Keratinocyte (primary cell): ENCODE results near the gene VWC2. TPM values are rescaled to one million over a fixed set of nuclear protein-coding genes. Genes with fewer than 3 reads are reported as not detected.

ENCODE experiments used
- DNase-seq: peaks from one replicate; pipeline ENCODE4 v3.0.0-alpha.2; 2011; ENCODE audit warnings: low read depth, missing footprints, low spot score
- FAIRE-seq: peaks from 2 replicates; lab custom pipeline; 2011; peaks lifted over from hg19 to GRCh38; lab: Jason Lieb, UNC
- H2AFZ ChIP-seq: 2 replicates; pipeline ENCODE4 v1.6.0; 2012; ENCODE audit warnings: low read length, control low read depth, inconsistent platforms; ENCODE audit not compliant: control insufficient read depth
- H3K27ac ChIP-seq: 2 replicates; pipeline ENCODE4 v1.5.1; 2011; ENCODE audit warnings: low read length; ENCODE audit not compliant: control insufficient read depth, insufficient read depth
- H3K27me3 ChIP-seq: 3 replicates; pipeline ENCODE4 v1.6.0; 2011; ENCODE audit warnings: low read length; ENCODE audit not compliant: control insufficient read depth, insufficient read depth; ENCODE audit errors: extremely low read depth
- H3K36me3 ChIP-seq, 2 experiments: 2 replicates in 1 of 2; 3 replicates in 1 of 2; pipeline ENCODE4 v1.5.1; 2011; ENCODE audit warnings: low read length in 2 of 2, mild to moderate bottlenecking in 1 of 2; ENCODE audit not compliant: control insufficient read depth in 2 of 2, insufficient read depth in 2 of 2; ENCODE audit errors: extremely low read depth in 1 of 2
- H3K4me1 ChIP-seq: 3 replicates; pipeline ENCODE4 v1.5.1; 2011; ENCODE audit warnings: low read length; ENCODE audit not compliant: control insufficient read depth, insufficient read depth; ENCODE audit errors: extremely low read depth
- H3K4me2 ChIP-seq: 3 replicates; pipeline ENCODE4 v1.6.0; 2011; ENCODE audit warnings: low read depth, low read length; ENCODE audit not compliant: control insufficient read depth, insufficient read depth; ENCODE audit errors: extremely low read depth
- H3K4me3 ChIP-seq, 3 experiments: fragments of 200-600 bp in 1 of 3; sonication (generic) in 1 of 3; 2 replicates in 2 of 3; 3 replicates in 1 of 3; pipeline ENCODE4 v1.5.1; 2011 to 2016; ENCODE audit warnings: low read length in 3 of 3, mild to moderate bottlenecking in 3 of 3, control low read depth in 2 of 3, inconsistent platforms in 1 of 3, low read depth in 1 of 3, mixed read lengths in 1 of 3, mixed run types in 1 of 3, moderate library complexity in 1 of 3; ENCODE audit not compliant: control insufficient read depth in 2 of 3, insufficient read depth in 2 of 3; ENCODE audit errors: extremely low read depth in 1 of 3
- H3K79me2 ChIP-seq: 2 replicates; pipeline ENCODE4 v1.6.0; 2012; ENCODE audit warnings: low read length; ENCODE audit not compliant: control insufficient read depth, insufficient read depth
- H3K9ac ChIP-seq: 3 replicates; pipeline ENCODE4 v1.6.0; 2011; ENCODE audit warnings: low read length; ENCODE audit not compliant: control insufficient read depth, insufficient read depth; ENCODE audit errors: extremely low read depth
- H3K9me1 ChIP-seq: 3 replicates; pipeline ENCODE4 v1.6.0; 2011; ENCODE audit warnings: low read length; ENCODE audit not compliant: control insufficient read depth, insufficient read depth; ENCODE audit errors: extremely low read depth
- H3K9me3 ChIP-seq: 2 replicates; pipeline ENCODE4 v1.5.1; 2012; ENCODE audit warnings: low read depth, low read length; ENCODE audit not compliant: control insufficient read depth
- H4K20me1 ChIP-seq: 3 replicates; pipeline ENCODE4 v1.6.0; 2011; ENCODE audit warnings: low read length; ENCODE audit not compliant: control insufficient read depth, insufficient read depth; ENCODE audit errors: extremely low read depth
- EZH2 ChIP-seq: IDR thresholded peaks from one replicate; pipeline ENCODE4 v1.6.1; 2012; ENCODE audit warnings: inconsistent platforms, mild to moderate bottlenecking, low read length, moderate library complexity
- dilution Hi-C: fragments of 300-500 bp; cut with MboI; formaldehyde crosslinking; loops from one replicate; pipeline ENCODE4 v1.7.0; 2020; ENCODE audit warnings: low sequenced_read_pairs; ENCODE audit not compliant: extremely low pct_ligation_motif_present
- polyA plus RNA-seq, 5 experiments: library from polyadenylated mRNA; depleted of rRNA in 3 of 5; stranded (reverse) in 3 of 5; stranded (forward) in 1 of 5; unstranded in 1 of 5; fragments of >200 nt; gene quantifications; 1 replicate in 1 of 5; 2 replicates in 3 of 5; 3 replicates in 1 of 5; pipeline versions ENCODE4 v1.2.1 to v1.2.3, GENCODE V29; 2011 to 2012; ENCODE audit warnings: missing spikeins in 2 of 5, low read depth in 1 of 5, low replicate concordance in 1 of 5
- TF ChIP-seq, protein P1 (sequence below), 3 experiments: IDR thresholded peaks in 1 of 3; conservative IDR thresholded peaks in 1 of 3; optimal IDR thresholded peaks in 1 of 3; 2 replicates in 2 of 3; 3 replicates in 1 of 3; pipeline versions ENCODE3 to v1.5.1; 2011; ENCODE audit warnings: low read length in 3 of 3, mild to moderate bottlenecking in 3 of 3, moderate library complexity in 2 of 3, control low read depth in 1 of 3, inconsistent platforms in 1 of 3; ENCODE audit not compliant: insufficient read depth in 2 of 3; ENCODE audit errors: extremely low read depth in 1 of 3

The VWC2 gene
- polyA plus RNA-seq, 1 donor (not counting 4 experiments of a cell fraction or from before 2014, with no cell fraction given), result not detected

DNA sequence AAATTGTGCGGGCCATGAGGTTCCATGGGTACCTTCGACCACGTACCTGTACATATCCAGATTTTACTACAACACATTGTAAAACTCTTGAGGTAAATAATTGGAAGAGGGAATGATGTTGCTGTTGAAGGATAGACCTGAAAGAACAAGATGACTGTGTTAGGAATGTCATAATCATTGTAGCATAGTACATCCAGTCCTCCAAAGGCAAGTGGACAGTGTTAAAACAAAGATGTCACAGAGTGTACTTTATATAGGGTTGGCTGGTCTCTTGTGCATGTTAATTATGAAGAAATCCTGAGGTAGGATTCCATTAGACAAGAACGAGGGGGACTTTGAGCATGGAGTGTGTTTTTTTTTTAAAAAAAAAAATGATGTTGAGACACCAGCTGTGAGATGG lies 30.4 kb downstream of the VWC2 start:
- Histone ChIP-seq H3K27ac (no peak overlapping the region), H4K20me1 (no peaks in the 10 kb centered on the region), H3K9me3 (no peaks in the 10 kb centered on the region), H3K27me3 (no peaks in the 10 kb centered on the region), H3K4me3 (no peak overlapping the region), H2AFZ (no peak overlapping the region), H3K79me2 (no peaks in the 10 kb centered on the region), H3K9ac (no peak overlapping the region), H3K36me3 (no peaks in the 10 kb centered on the region), H3K4me1 (no peaks in the 10 kb centered on the region), H3K4me2 (no peak overlapping the region), H3K9me1 (no peaks in the 10 kb centered on the region)
- dilution Hi-C loops, result no loop called here
- FAIRE-seq (no peak), DNase-seq (no peak)
- no peak for TF ChIP-seq EZH2
- TF ChIP-seq, protein P1, sequence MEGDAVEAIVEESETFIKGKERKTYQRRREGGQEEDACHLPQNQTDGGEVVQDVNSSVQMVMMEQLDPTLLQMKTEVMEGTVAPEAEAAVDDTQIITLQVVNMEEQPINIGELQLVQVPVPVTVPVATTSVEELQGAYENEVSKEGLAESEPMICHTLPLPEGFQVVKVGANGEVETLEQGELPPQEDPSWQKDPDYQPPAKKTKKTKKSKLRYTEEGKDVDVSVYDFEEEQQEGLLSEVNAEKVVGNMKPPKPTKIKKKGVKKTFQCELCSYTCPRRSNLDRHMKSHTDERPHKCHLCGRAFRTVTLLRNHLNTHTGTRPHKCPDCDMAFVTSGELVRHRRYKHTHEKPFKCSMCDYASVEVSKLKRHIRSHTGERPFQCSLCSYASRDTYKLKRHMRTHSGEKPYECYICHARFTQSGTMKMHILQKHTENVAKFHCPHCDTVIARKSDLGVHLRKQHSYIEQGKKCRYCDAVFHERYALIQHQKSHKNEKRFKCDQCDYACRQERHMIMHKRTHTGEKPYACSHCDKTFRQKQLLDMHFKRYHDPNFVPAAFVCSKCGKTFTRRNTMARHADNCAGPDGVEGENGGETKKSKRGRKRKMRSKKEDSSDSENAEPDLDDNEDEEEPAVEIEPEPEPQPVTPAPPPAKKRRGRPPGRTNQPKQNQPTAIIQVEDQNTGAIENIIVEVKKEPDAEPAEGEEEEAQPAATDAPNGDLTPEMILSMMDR (optimal IDR thresholded peaks at IDR 0.05 in 1 of 3, IDR thresholded peaks at IDR 0.05 in 1 of 3, conservative IDR thresholded peaks at IDR 0.05 in 1 of 3; ENCODE audit: extremely low read depth in 1 of 3, insufficient read depth in 2 of 3, low read length in 3 of 3), result no peak

- H3K27me3 ChIP-seq, result no peaks in the 10 kb centered on the region
- H3K27ac ChIP-seq, result no peak overlapping the region
- no peaks in the 10 kb centered on the region for H3K9me1 ChIP-seq
- H2AFZ ChIP-seq, result no peak overlapping the region
- FAIRE-seq (no peak), DNase-seq (no peak)
- H3K36me3 ChIP-seq, result no peaks in the 10 kb centered on the region
- TF ChIP-seq EZH2, result no peak
- TF ChIP-seq, protein P1 (optimal IDR thresholded peaks at IDR 0.05 in 1 of 3, IDR thresholded peaks at IDR 0.05 in 1 of 3, conservative IDR thresholded peaks at IDR 0.05 in 1 of 3; ENCODE audit: extremely low read depth in 1 of 3, insufficient read depth in 2 of 3, low read length in 3 of 3), result no peak
- dilution Hi-C loops, result no loop called here
- no peaks in the 10 kb centered on the region for H3K9me3 ChIP-seq
- no peaks in the 10 kb centered on the region for H3K4me1 ChIP-seq
- H3K4me2 ChIP-seq, result no peak overlapping the region
- no peak overlapping the region for H3K9ac ChIP-seq
- no peaks in the 10 kb centered on the region for H3K79me2 ChIP-seq
- no peak overlapping the region for H3K4me3 ChIP-seq
- H4K20me1 ChIP-seq, result no peaks in the 10 kb centered on the region
Measured at GRCh38 chr7:49805371-49806007, 32.1 kb downstream of the VWC2 start.
